Right lobe of liver (tissue), 4 donors: ENCODE measurements around the gene ETHE1.

Source experiments
- CTCF ChIP-seq, 4 donors: fragments of 200-600 bp in 3 of 4; fragments of 450-650 bp in 1 of 4; IDR thresholded peaks; one replicate each; pipeline versions ENCODE4 v1.5.1 to v1.8.0; 2016 to 2022; ENCODE audit warnings: antibody characterized with exemption in 4 of 4, mild to moderate bottlenecking in 2 of 4
- POLR2A ChIP-seq: fragments of 450-650 bp; IDR thresholded peaks from one replicate; pipeline ENCODE4 v1.6.1; 2017; ENCODE audit warnings: antibody characterized with exemption, mild to moderate bottlenecking
- donor health status: DM: no; HTN: no; CAD: no.
- donor health status: DM: no; HTN: no; CAD: no.
- donor health status: DM: no; HTN: yes; CAD: no.

GRCh38 chr19:43457809-43458208 is 69.2 kb downstream of the ETHE1 start:
- TF ChIP-seq CTCF (IDR thresholded peaks at IDR 0.05) (no peak), POLR2A (no peak)
